Right ventricle myocardium inferior (tissue), 1 donor: ENCODE data around the gene USP47. TPM values are rescaled to one million over a fixed set of nuclear protein-coding genes. Genes with fewer than 3 reads are reported as not detected.
A peak's percentile ranks its signal among the peaks of the same experiment; 100 is the strongest.

Source experiments
- ATAC-seq: fragments of 200-7000 bp; cut with Tn5 transposase; one replicate; pipeline ENCODE4 v1.9.1; 2020; ENCODE audit warnings: mild to moderate bottlenecking, moderate library complexity
- DNase-seq: peaks from one replicate; pipeline ENCODE4 v3.0.0; 2021; ENCODE audit errors: missing footprints
- intact Hi-C: fragments of 100-400 bp; cut with DNase I; formaldehyde crosslinking; loops from one replicate; pipeline ENCODE4 v1.11.0; 2022
- long read RNA-seq: library from polyadenylated mRNA; unstranded; transcript quantifications from one replicate; pipeline ENCODE4 v2.0.0, GENCODE V29; 2021
- total RNA-seq: library from RNA; stranded (reverse); fragmentation: NEBNext Ultra II Directional; extraction: Animal tissue kit (Norgen Biotek cat#: 25700); gene quantifications from one replicate; pipeline ENCODE4 v1.2.1, GENCODE V29; 2021
- donor health status: DM: no; HTN: yes; CAD: no; lungs with severe emphysema.

Gene USP47, protein sequence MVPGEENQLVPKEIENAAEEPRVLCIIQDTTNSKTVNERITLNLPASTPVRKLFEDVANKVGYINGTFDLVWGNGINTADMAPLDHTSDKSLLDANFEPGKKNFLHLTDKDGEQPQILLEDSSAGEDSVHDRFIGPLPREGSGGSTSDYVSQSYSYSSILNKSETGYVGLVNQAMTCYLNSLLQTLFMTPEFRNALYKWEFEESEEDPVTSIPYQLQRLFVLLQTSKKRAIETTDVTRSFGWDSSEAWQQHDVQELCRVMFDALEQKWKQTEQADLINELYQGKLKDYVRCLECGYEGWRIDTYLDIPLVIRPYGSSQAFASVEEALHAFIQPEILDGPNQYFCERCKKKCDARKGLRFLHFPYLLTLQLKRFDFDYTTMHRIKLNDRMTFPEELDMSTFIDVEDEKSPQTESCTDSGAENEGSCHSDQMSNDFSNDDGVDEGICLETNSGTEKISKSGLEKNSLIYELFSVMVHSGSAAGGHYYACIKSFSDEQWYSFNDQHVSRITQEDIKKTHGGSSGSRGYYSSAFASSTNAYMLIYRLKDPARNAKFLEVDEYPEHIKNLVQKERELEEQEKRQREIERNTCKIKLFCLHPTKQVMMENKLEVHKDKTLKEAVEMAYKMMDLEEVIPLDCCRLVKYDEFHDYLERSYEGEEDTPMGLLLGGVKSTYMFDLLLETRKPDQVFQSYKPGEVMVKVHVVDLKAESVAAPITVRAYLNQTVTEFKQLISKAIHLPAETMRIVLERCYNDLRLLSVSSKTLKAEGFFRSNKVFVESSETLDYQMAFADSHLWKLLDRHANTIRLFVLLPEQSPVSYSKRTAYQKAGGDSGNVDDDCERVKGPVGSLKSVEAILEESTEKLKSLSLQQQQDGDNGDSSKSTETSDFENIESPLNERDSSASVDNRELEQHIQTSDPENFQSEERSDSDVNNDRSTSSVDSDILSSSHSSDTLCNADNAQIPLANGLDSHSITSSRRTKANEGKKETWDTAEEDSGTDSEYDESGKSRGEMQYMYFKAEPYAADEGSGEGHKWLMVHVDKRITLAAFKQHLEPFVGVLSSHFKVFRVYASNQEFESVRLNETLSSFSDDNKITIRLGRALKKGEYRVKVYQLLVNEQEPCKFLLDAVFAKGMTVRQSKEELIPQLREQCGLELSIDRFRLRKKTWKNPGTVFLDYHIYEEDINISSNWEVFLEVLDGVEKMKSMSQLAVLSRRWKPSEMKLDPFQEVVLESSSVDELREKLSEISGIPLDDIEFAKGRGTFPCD (N-terminal part only)
- total RNA-seq: 48.9 TPM
- long read RNA-seq, full-length matches to known transcripts: 51 of 74 reads
- long read RNA-seq, partial matches to known transcripts: 15 of 74 reads
- long read RNA-seq, other reads (novel, unspliced or antisense): 8 of 74 reads

DNA sequence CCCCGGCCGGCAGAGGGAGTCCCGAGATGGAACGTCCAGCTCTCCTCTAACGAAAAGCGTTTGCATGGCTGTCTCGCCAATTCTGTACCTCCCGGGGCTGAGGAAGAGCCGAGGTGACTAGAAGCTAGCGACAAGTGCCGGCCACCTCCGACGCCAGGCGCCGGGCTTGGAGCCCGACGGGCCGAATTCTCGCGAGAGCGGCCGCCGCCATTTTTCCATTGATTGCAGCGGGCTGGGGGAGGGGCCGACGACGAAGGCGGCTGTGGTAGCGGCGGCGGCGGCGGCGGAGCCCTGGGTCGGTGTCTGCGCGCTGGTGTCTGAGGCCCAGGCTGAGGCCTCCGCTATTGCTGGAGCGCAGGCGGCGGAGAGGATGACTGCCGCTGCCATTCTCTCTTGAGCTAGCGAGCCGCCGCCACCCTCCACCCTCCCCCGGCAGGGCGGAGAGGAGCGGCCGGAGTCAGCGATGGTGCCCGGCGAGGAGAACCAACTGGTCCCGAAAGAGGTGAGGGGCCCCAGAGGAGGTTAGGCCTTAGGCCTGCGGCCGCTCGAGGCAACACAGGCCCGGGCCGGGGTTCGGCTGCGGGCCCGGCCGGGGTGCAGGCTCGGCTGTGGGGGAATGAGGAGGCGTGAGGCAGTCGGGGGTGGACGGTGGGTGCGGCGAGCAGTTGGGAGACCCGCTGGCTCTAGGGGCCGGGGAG is at the start of gene USP47:
USP47 (plus strand) TSS at position 250 of the 698 bp plus-strand sequence; CDS start at position 464, 214 bp downstream.
- DNase-seq (peak; percentile 96), ATAC-seq (peak; percentile 92)
- intact Hi-C loops: no loop called here

DNA sequence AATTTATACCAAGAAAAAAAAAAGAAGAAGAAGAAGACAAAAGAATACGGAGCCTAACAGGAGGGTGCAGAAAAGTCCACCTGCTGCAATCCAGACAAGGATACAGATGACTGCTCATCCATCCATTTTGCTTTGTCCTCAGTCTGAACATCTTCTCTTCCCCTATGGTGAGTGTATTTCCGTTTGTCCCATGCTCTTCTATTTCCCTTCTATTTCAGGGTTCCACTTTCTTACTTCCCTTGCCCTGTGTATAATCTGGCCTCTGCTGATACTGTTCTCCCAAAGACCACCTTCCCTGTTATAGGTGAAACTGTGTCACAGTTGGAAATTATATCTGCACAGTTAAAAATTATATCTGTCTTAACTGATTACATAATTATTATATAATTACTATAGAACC is 48.7 kb upstream of the USP47 start:
- ATAC-seq (no peak), DNase-seq (no peak)
- intact Hi-C loops: no loop called here

DNA sequence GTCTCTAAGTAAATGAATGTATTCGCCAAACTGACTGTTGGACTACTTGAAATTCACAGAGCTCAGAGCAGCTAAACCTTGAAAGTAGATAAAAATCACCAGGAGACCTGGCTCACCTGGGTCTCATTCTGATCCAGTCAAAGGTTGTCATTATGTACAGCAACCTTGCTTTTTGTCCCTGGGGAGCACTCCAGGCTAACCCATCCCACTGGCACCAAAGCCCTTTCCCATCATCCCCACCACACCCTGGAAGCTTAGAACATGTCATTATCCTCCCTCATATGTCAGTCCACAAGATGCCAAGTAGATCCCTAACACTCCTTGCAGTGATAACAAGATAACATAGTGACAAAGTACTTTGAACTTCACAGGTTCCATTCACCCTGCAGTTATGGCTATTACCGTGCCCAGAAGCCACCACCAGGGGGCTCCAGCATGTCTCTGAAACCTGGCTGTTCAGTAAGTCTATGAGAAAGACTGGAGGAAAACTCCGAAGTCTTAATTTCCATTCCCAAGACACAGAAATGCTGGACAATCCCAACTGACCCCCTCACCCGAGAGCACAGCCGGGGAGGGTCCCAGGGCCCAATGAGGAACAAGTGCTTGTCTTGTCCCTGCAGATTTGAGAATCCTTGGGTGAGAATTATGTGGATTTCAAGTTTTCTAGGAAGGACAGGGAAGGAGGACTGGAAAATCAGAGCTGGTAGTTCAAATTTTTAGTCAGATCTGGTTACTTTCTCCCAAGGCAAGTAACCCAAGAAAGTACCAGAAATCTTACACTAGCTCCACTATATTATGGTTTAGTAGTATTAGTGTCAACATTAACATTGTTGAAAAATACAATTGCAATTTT is 43.0 kb upstream of the USP47 start:
- peak; percentile 88 for DNase-seq
- ATAC-seq: peak; percentile 84
- intact Hi-C loops: loop anchor here (1.0 to 5.0 kb wide), 3 partner anchors 50 to 483 kb away; no protein-coding TSS in a partner anchor

DNA sequence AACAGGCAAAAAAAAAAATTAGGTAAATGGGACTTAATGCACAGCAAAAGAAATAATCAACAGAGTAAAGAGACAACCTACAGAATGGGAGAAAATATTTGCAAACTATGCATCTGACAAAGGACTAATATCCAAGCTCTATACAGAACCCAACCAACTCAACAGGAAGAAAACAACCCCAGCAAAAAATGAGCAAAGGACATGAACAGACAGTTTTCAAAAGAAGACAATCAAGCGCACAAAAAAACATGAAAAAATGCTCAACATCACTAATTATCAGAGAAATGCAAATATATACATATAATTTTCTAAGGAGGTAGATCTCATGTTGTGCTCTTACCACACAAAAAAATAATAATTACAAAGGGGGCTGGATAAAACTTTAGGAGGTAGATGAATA is 36.5 kb upstream of the USP47 start:
- no peak for ATAC-seq

DNA sequence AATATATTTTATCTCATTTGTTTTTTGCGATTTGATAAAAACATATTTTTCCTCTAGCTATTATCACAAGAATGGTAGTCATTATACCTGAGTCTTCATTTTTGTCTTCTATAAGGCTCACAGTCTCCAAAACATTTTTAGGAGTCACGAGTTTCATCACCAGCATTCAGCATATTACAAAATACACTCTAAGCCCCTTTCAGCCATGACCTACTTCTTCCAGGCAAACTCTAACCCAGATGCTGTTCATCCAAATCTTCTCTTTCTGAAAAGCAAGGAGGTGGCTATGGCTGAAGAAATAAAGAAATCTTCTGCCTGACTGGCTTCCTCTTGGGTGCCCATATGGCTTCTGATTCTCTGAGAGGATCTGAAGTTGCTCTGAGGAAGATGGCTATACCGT is 35.7 kb upstream of the USP47 start:
- ATAC-seq (peak; percentile 37), DNase-seq (no peak)
- intact Hi-C loops: no loop called here

More for the DNA sequence above, 36.5 kb upstream of the USP47 start:
- no peak for DNase-seq
- intact Hi-C loops: no loop called here

DNA sequence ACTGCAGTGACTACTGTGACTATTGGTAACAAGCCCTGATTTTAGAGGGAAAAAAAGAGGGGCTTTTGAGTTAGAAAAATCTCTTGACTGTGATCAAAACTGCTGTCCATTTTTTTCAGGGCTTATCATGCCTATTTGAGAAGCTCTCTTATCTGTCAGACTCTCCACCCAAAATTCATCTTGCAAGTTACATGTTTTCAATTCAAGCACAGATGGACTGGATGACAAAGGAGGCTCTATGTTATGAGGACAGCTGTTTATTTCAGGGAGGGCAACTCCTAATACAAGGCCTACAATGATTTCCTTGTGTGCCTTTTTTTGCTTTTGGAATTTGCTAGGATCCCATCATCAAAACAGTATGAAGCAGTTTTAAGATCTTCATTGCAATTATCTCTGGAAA is 35.2 kb upstream of the USP47 start:
- DNase-seq (no peak), ATAC-seq (peak; percentile 54)
- intact Hi-C loops: no loop called here

DNA sequence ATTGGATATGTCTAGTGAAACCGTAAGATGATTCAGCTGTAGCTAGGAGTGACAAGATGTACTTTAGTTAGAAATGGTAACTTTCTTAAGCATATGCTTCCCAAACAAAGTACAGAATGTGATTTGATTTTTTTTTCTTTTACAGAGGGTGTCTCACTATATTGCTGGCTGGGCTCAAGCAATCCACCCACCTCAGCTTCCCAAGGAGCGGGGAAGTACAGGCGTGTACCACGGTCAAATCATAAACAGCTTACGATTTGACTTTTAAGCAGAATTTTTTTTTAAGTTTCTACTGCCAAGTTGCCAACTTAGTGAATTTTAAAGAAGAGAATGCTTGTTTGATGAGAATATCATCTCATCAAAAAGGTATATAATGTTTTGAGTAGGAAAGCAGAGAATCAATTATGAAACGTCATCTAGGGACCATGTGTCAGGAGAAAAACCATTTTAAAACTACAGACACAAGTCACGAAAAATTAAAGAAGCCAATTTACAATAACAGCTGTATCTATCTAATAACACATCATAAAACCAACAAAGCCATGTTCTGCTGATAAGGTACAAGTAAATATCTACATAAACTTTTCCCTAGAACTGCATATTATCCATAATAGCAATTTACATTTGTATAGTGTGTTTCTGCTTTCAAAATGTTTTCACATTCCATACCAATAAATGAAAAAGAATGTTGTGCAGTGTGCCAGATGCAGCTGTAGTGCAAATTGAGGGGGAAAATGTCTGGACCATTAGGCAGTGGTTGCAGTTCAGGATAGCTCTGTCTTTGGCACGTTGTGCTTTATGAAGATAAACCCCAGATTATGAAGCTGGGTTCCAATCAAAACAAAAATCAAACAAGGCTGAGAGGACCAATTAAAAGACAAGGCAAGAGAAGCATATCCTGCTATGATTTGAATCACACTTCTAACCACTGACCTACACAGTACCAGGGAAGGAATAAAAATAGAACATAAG is 33.7 kb upstream of the USP47 start:
- ATAC-seq: no peak
- intact Hi-C loops: no loop called here
- DNase-seq: no peak

DNA sequence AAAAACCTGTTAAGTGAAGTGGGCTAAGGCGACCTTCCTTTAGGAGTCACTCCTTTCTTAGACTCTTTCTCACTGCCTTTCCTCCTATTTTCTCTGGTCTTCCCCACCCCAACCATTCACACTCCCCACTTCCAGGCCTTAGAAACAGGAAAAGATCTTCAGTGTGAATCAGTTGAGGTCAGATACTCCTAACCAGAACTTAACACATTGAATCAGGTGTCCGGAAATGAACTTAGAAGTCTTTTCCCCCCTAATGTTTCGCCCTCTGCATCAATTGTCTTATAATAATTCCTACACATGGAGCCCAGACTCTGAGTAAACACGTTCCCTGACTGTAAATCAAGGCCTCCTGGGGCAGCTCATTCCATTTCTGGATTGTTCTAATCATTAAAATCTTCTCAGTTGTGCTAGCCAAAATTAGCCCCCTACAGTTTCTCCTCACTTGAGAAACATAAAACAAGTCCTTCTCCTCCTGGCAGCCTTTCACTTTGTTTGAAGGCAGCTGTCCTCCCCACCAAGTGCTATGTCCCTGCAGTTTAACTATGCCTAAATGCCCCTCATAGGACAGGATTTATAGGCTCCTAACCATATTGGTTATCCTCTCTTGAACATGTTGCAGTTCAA is 32.7 kb upstream of the USP47 start:
- no peak for DNase-seq
- intact Hi-C loops: no loop called here
- no peak for ATAC-seq

DNA sequence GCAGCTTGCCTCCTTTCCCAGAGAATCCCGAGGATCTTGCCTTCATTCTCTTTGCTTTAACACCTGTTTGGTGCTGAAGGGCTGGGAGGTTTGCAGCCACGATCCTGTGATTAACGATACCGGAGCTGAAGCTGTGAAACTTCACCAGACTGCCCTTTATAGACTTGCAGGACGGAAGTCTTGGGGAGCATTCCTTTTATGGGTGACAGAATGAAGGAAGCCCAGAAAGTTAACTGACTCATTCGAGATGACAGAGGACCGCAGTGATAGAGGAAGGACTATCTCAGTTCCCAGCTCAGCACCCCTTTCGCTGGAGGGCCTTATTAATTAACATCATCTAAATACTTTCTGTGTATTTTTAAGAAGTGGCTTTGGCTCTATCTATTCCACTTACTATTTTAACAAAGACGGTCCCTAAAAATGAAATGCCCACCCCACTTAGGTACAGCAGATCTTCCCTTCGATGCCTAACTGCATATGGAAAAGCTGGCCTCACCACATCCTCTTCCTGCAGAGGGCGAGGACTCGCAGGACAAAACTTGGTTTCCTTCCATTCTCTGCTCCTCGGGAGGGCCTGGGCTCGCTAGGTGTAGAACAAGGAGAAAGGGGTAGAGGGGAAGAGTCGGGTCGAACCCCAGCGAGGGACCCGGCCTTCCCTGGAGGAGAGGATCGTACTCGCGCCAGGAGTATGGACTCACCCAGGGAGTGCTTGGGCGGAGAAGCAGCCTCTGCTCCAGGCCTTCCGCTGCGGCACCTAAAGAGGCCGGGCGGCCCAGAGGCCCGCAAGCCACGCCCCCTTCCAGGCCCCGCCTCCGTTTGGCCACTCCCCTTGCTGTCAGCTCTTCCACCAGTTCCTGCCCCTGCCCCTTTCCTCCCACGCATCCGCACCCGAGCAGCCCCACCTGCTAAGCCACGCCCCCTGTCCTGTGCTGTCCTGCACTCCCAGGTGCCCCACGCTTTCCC is 30.7 kb upstream of the USP47 start:
- intact Hi-C loops: loop anchor here (5.0 kb wide), 1 partner anchor 86 kb away; no protein-coding TSS in a partner anchor
- DNase-seq (no peak), ATAC-seq (no peak)

DNA sequence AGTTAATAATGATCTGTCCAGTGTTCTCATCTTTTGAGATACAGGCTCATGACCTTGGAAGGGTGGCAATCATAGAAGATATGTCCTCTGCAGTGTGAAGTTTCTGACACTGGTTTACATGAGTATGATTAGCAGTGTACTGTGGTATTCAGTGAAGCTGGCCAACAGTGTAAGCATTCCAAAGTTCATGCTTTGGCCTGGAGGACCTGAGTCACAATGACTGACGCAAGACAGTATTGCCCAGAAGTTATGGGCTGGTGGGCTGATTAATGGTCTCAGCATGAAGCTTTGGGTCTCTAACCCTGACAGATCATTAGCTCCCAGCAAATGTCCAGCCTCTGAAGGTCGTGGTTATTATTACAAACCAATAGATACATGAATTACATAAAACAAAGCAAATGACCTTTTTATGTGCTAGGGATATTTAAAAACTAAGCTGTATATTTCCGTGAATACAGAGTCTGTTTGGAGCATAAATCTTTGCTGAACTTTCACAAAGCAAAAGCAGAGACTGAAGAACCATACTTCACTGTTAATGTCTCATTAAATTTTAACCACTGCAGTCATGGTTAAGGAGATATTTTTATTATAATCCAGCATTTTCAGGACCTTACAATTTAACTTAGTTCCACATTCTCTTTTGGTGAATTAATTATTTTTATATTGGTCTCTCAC is 28.3 kb upstream of the USP47 start:
- intact Hi-C loops: loop anchor here (5.0 kb wide), 1 partner anchor 84 kb away; no protein-coding TSS in a partner anchor
- peak; percentile 96 for ATAC-seq
- DNase-seq: no peak

DNA sequence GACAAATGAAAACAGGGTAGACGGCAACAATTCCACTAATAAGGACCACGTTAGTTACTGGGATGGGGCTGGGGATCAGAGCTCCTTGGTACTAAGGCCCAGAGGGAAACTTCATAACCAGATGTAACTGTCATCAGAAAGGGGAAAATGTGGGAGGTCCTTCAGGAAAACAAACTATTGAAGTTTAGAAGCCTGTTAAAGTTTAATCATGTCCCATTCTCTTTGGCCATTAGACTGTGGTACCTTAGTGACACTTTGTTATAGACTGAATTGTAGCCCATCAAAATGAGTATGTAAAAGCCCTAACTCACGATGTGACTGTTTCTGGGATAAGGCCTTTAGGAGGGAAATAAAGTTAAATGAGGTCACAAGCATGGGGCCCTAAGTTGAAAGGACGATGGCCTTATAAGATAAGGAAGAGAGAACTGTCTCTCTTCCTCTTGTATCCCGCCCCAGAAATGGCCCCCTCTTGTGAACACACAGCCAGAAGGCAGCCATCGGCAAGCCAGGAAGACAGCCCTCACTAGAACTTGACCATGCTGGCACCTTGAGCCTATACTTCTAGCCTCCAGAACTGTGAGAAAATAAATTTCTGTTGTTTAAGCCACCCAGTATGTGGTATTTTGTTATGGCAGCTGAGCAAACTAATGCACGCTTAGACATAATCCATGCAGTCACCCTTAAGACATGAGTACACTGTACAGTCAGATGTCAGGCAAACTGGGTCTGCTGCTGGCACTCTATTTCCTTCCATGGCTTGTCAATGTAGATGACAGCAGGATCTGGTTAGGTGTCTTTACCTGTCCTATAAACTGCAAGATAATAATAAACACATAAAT is 26.9 kb upstream of the USP47 start:
- DNase-seq (no peak), ATAC-seq (no peak)
- intact Hi-C loops: loop anchor here (5.0 kb wide), 1 partner anchor 82 kb away; no protein-coding TSS in a partner anchor

DNA sequence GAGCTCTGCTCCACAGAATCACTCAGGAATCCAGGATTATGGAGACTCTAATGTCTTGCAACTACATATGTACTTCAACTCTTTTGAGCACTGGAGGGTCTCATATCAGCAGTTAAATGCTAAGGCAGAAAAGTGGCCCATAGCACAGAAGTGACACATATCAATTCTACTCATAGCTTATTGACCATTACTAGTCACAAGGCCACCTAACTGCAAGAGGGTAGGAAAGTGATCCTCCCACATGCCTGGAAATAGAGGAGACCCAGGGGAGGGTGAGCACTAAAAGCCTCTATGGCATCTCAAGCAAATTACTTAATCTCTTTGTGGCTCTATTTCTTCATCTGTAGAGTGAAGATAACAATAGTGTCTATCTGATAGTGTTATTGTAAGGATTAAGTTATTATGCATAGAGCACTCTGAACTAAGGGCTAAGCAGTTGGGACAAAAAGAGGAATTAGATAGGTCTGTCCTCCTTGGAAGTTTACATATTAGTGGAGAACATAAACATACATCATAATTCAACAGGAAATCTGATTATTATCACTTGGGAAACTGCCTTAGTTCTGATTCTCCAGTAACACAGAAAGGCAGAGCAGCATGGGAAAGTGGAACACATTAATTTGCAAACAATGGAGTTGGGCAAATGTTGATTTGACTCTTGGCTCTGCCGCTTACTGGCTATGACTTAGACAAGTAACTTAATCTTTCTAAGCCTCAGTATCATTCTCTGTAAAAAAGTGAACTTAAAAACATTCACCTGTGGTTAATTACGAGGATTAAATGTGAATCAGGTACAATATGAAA is 25.1 kb upstream of the USP47 start:
- no peak for ATAC-seq

More for the DNA sequence above, 25.1 kb upstream of the USP47 start:
- DNase-seq: no peak
- intact Hi-C loops: no loop called here
